HUES6 (cell line): ENCODE data around the gene PIP4K2C.
"Not testable (repeated sequence)": the region's sequence is repeated elsewhere in the genome, so short reads cannot be mapped to it uniquely, and the experiment has no call there.

ENCODE experiments used
- H3K27ac ChIP-seq: 2 replicates; pipeline ENCODE4 v1.7.0; 2013; ENCODE audit warnings: low read depth, mild to moderate bottlenecking, low read length, inconsistent platforms
- H3K27me3 ChIP-seq: 2 replicates; pipeline ENCODE4 v1.6.1; 2013; ENCODE audit warnings: low read length; ENCODE audit not compliant: control insufficient read depth, insufficient read depth
- H3K36me3 ChIP-seq: 2 replicates; pipeline ENCODE4 v1.6.1; 2013; ENCODE audit warnings: low read length; ENCODE audit not compliant: control insufficient read depth, insufficient read depth
- H3K4me1 ChIP-seq: 2 replicates; pipeline ENCODE4 v1.6.1; 2013; ENCODE audit warnings: low read length; ENCODE audit not compliant: control insufficient read depth, insufficient read depth
- H3K4me3 ChIP-seq: 2 replicates; pipeline ENCODE4 v1.5.1; 2013; ENCODE audit warnings: low read depth, low read length
- H3K9ac ChIP-seq: one replicate; pipeline ENCODE4 v1.6.1; 2013; ENCODE audit warnings: mild to moderate bottlenecking, low read length
- H3K9me3 ChIP-seq: 2 replicates; pipeline ENCODE4 v1.6.1; 2013; ENCODE audit warnings: low read depth, low read length; ENCODE audit not compliant: control insufficient read depth, insufficient read depth

Gene PIP4K2C

GRCh38 chr12:57631566-57632072 is 40.6 kb downstream of the PIP4K2C start:
- no peaks in the 10 kb centered on the region for H3K9me3 ChIP-seq
- peaks cover 86% of the 10 kb centered on the region for H3K27me3 ChIP-seq
- H3K4me1 ChIP-seq: peaks cover 13% of the 10 kb centered on the region
- H3K9ac ChIP-seq: no peak overlapping the region
- peak overlapping the region; percentile 71 for H3K4me3 ChIP-seq
- no peaks in the 10 kb centered on the region for H3K36me3 ChIP-seq
- no peak overlapping the region for H3K27ac ChIP-seq

- H3K9ac ChIP-seq: peak overlapping the region; percentile 39
- H3K9me3 ChIP-seq: no peaks in the 10 kb centered on the region
- H3K4me1 ChIP-seq: peaks cover 13% of the 10 kb centered on the region
- H3K27me3 ChIP-seq: peaks cover 80% of the 10 kb centered on the region
- H3K4me3 ChIP-seq: peak overlapping the region; percentile 71
- no peak overlapping the region for H3K27ac ChIP-seq
- no peaks in the 10 kb centered on the region for H3K36me3 ChIP-seq
These were observed 41.3 kb downstream of the PIP4K2C start for GRCh38 chr12:57632073-57632957.

GRCh38 chr12:57632958-57633840 is 42.2 kb downstream of the PIP4K2C start, which contains the start of gene B4GALNT1:
Gene B4GALNT1 (minus strand): TSS chr12:57633201. CDS start chr12:57632132, 1,069 bp downstream.
- no peak within 1 kb of the TSS for H3K27ac ChIP-seq
- peaks cover 71% of the 10 kb centered on the region for H3K27me3 ChIP-seq
- no peaks in the 10 kb centered on the region for H3K36me3 ChIP-seq
- no peaks in the 10 kb centered on the region for H3K9me3 ChIP-seq
- peak within 1 kb of the TSS; percentile 39 for H3K9ac ChIP-seq
- peaks cover 9% of the 10 kb centered on the region for H3K4me1 ChIP-seq
- peak within 1 kb of the TSS; percentile 71 for H3K4me3 ChIP-seq

GRCh38 chr12:57636731-57637130 is 45.7 kb downstream of the PIP4K2C start:
- not testable (repeated sequence) for H3K9ac ChIP-seq, H3K36me3 ChIP-seq, H3K27ac ChIP-seq, H3K4me1 ChIP-seq, H3K4me3 ChIP-seq, H3K9me3 ChIP-seq
- H3K27me3 ChIP-seq: peaks cover 43% of the 10 kb centered on the region

- no peaks in the 10 kb centered on the region for H3K36me3 ChIP-seq
- H3K4me3 ChIP-seq: no peak overlapping the region
These were observed 46.4 kb downstream of the PIP4K2C start for GRCh38 chr12:57637364-57637763.

GRCh38 chr12:57638096-57638495 is 47.1 kb downstream of the PIP4K2C start:
- no peak overlapping the region for H3K9ac ChIP-seq
- H3K4me3 ChIP-seq: no peak overlapping the region
- peaks cover 7% of the 10 kb centered on the region; the same call in 1 of the 2 replicates for H3K9me3 ChIP-seq

More at GRCh38 chr12:57637364-57637763, 46.4 kb downstream of the PIP4K2C start:
- peaks cover 2% of the 10 kb centered on the region; the same call in 1 of the 2 replicates for H3K9me3 ChIP-seq
- no peak overlapping the region for H3K9ac ChIP-seq
- H3K4me1 ChIP-seq: peaks cover 5% of the 10 kb centered on the region; the same call in 1 of the 2 replicates
- peaks cover 37% of the 10 kb centered on the region for H3K27me3 ChIP-seq
- H3K27ac ChIP-seq: no peak overlapping the region

GRCh38 chr12:57640175-57641042 is 49.4 kb downstream of the PIP4K2C start:
- 0 out of 2 replicates have a peak, but pooled peaks cover 2% of the 10 kb centered on the region for H3K4me1 ChIP-seq
- H3K9me3 ChIP-seq: peaks cover 20% of the 10 kb centered on the region
- H3K27me3 ChIP-seq: peaks cover 8% of the 10 kb centered on the region; the same call in 1 of the 2 replicates
- H3K4me3 ChIP-seq: no peak overlapping the region
- H3K36me3 ChIP-seq: no peaks in the 10 kb centered on the region
- no peak overlapping the region for H3K9ac ChIP-seq
- no peak overlapping the region for H3K27ac ChIP-seq

More at GRCh38 chr12:57638096-57638495, 47.1 kb downstream of the PIP4K2C start:
- peaks cover 29% of the 10 kb centered on the region for H3K27me3 ChIP-seq
- no peaks in the 10 kb centered on the region for H3K36me3 ChIP-seq
- H3K27ac ChIP-seq: no peak overlapping the region
- peaks cover 5% of the 10 kb centered on the region; the same call in 1 of the 2 replicates for H3K4me1 ChIP-seq

GRCh38 chr12:57641699-57642442 is 50.9 kb downstream of the PIP4K2C start:
- Histone ChIP-seq H3K9ac (no peak overlapping the region), H3K27me3 (peaks cover 8% of the 10 kb centered on the region; the same call in 1 of the 2 replicates), H3K4me1 (0 out of 2 replicates have a peak, but pooled peaks cover 2% of the 10 kb centered on the region), H3K4me3 (no peak overlapping the region), H3K27ac (no peak overlapping the region), H3K36me3 (no peaks in the 10 kb centered on the region), H3K9me3 (peaks cover 24% of the 10 kb centered on the region)

- not testable (repeated sequence) for H3K9ac ChIP-seq, H3K27me3 ChIP-seq, H3K4me1 ChIP-seq, H3K4me3 ChIP-seq, H3K36me3 ChIP-seq, H3K27ac ChIP-seq
- peaks cover 24% of the 10 kb centered on the region for H3K9me3 ChIP-seq
These were observed 55.1 kb downstream of the PIP4K2C start for GRCh38 chr12:57645990-57646658.
